OCI-LY7 (cell line): Measurements from ENCODE around the gene RMDN2.

Source experiments
- EZH2phosphoT487 ChIP-seq: fragments of 200-600 bp; sonication (generic); IDR thresholded peaks from 2 replicates; pipeline ENCODE4 v1.6.1; 2018; ENCODE audit warnings: low read depth, borderline replicate concordance, mild to moderate bottlenecking, mixed run types, antibody characterized with exemption, low read length, moderate library complexity, mixed read lengths
- TF ChIP-seq, protein P1 (sequence below): fragments of 200-600 bp; sonication (generic); conservative IDR thresholded peaks from 2 replicates; pipeline ENCODE4 v1.5.1; 2014; ENCODE audit warnings: mild to moderate bottlenecking, antibody characterized with exemption, low read length, moderate library complexity, mixed read lengths

DNA sequence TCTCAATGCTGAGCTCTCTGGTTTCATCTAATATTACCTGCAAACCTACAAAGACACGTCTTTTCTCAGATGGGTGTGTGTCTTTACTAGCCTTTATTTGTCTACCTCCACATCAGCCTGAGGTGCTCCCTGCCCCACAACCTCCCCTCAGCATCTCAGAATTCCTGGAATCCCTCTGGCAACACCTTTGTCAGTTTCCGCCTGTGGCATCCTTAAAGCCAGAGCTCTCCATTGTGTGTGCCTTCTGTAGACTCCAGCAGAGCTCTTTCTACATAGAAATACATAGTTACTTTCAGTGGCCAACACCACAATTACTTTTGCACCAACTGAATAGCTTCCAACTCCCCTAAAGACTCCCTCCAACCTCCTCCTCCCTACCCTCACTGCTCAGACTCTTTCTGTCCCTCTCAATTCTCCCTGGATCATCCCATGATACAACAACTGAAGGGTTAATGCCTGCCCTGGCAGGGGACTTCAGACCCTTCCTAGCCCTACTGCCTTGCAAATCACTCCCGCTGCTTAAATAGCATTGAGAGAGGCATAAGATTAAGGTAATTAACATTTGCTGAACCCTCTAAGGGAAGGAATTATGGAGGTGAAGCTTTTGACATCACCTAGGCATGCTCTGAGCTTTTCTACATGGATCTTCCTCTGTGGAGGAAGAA is 39.6 kb upstream of the RMDN2 start:
- TF ChIP-seq, protein P1, sequence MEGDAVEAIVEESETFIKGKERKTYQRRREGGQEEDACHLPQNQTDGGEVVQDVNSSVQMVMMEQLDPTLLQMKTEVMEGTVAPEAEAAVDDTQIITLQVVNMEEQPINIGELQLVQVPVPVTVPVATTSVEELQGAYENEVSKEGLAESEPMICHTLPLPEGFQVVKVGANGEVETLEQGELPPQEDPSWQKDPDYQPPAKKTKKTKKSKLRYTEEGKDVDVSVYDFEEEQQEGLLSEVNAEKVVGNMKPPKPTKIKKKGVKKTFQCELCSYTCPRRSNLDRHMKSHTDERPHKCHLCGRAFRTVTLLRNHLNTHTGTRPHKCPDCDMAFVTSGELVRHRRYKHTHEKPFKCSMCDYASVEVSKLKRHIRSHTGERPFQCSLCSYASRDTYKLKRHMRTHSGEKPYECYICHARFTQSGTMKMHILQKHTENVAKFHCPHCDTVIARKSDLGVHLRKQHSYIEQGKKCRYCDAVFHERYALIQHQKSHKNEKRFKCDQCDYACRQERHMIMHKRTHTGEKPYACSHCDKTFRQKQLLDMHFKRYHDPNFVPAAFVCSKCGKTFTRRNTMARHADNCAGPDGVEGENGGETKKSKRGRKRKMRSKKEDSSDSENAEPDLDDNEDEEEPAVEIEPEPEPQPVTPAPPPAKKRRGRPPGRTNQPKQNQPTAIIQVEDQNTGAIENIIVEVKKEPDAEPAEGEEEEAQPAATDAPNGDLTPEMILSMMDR, result no peak
- TF ChIP-seq EZH2phosphoT487, result no peak
